ENCODE data around the gene ERICH2.

DNA sequence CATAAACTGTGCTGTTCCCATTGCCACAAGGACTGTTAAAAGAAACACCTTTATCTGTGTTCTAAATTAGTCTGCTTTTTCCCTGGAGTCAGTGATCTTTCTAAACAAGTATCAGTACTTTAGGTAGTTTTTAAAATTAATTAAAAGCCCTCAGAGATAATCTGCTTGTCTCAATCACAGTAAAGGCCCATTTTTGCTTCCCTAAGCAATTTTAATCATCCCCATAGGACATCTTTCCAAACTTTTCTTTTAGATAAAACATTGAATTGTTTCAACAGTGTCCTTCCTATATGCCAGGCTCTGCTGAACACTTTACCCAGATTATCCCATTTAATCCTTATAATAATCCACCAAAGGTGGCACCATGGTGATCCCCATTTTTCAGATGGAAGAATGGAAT lies 3.9 kb downstream of the ERICH2 start:
- TF ChIP-seq EP300 (IDR thresholded peaks at IDR 0.05) (no peak), CTCF (IDR thresholded peaks at IDR 0.05) (no peak)

Data from sigmoid colon (tissue), 4 donors.